HG03565 (cell line): ENCODE results near the gene MRM2.

Experiments used
- ATAC-seq: cut with Tn5 transposase; IDR thresholded peaks from one replicate; pipeline ENCODE4 v1.9.1; 2021; ENCODE audit warnings: mild to moderate bottlenecking, moderate library complexity; ENCODE audit not compliant: unreplicated experiment

Gene MRM2

DNA sequence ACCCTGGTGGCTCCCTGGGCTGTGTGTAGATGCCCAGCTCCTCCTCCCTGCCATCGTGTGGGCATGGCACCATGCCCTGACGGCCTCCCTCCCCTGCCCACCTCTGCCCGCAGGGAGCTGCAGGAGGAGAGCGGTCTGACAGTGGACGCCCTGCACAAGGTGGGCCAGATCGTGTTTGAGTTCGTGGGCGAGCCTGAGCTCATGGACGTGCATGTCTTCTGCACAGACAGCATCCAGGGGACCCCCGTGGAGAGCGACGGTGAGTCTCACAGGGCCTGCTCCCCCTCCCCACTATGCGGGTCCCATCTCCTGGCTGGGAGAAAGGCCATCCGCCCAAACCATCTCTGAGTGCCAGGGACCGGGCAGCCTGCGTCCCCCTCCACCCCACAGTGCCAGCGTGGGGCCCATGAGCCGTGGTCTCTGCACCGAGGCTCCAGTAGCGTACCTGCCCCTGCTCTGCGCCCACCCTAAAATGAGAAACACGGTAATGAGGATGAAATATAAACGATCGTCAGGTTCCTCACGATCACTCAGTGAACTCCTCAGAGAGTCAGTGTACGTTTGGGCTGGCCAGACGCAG lies 7.8 kb upstream of the MRM2 start:
- no peak for ATAC-seq

DNA sequence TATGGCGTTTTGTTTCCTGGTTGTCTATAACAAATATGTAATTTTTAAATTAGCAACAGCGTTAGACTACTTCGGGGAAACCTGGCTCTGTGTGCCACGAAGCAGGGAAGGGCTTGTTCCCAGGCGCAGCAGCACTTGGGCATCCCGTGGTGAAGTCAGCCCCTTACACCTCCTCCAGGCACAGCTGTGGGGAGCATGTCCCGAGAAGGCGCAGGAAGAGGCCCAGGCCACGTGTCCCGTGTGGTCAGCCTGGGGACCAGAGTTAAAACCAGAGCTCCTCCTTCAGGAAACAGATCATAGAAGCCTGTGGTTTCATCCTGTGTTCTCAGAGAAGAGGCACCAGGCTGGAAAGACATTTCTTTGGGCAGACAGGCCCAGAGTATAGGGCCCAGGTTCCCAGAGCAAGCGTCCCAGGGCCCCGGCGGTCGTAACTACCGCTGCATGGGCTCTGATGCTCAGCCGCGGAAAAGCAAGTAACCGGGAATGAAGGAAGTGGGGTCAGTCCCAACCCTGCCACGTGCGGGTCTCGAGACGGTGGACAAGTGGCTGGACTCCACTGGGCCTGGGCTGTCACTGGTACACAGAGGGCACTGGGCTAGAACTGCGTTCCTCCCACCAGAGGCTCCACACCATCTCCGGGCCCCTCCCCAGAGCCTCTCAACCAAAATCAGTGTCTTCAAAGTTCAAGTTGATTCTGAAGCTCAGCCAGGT lies 7.1 kb upstream of the MRM2 start:
- ATAC-seq = no peak

DNA sequence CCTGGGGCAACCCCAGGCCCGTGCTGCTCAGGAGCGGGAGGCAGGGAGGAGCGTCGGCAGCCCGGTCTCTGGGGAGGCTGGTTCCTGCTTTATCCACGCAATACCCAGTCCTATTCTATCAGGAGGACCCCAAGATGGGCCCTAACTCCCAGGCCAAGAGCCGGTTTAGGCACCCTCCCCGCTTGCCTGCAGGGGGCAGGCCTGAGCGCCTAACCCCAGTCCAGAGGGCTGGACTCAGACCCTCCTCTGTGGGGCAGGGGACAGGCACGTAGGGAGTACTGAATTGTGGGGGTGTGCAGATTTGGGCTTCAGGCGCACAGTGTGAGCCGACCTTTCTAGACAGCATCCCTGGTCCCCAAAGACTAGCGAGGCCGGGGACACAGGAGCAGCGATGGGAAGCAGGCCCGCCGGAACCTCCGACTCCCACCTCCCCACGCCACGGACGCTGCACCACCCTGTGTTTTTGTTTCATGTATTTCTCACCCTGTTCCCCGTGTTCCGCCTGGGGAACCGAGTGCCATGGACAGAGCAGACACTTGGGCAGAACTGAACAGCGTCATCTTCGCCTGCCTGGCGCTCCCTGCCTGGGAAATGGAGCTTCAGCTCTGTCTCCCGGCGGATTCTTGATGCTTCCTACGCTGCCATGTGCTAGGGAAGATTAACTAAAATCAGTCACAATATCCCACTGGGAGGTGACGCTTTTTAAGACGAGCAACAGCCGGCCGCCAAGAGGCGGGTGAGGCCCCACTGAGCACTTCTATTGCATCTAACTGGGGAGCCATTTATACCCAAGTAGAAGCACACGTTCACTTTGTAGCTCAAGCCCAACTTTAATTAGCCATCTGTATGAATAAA lies 5.4 kb upstream of the MRM2 start:
- ATAC-seq = no peak

DNA sequence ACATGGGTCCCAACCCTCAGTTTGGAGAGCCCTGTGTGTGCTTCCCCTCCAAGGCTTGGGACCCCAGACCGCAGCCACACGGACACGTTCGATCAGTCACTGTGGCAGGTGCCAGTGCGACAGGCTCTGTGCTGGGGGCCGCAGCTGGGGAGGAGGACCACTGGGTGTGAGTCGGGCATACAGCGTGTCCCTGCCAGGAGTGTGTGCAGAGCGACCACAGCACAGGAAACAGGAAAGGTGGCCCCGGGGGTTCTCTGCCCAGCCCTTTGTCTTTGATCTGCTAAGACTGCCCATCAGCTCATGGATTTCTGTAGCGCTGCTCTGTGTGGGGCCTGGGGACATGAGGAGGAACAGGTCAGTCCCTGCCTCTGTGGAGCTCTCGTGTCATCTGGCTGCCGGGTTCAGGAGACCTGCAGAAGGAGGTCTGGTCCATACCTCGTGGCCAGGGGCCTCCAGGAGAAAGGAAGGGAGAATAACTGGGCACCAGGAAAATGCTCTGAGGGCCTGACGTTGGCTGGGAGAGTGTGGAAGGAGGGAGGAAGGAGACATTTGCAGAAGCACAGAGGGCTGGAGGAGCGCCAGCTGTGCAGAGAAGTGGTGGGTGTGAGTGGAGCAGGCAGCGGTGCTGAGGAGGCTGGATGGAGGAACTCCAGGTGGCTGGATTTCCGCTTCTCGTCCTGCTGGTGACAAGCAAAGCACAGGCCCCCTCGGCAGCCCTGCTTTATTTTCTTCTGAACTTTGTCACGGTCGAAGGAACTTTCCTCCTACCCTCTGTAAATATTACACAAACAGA lies 4.1 kb upstream of the MRM2 start:
- no peak for ATAC-seq

DNA sequence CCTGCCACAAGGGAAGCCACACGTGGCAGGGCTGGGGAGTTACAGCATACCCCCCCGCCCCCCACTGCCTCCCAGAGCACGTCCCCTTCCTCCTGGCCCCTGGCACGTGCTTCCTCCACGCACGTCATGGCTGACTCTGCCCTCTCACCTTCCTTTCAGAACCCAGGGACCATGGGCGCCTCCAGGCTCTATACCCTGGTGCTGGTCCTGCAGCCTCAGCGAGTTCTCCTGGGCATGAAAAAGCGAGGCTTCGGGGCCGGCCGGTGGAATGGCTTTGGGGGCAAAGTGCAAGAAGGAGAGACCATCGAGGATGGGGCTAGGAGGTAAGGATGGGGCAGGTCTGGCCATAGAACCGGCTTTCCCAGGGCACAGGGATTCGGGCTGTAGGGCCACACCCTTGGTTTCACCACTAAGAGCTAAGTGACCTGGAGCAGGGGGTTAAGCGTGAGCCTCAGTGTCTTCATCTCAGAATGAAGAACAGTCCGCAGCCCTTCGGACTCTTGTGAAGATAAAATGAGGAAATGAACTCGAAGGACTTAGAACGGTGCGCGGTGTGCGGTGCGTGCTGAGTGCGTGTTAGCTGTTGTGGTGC lies 2.5 kb upstream of the MRM2 start:
- ATAC-seq = no peak

- no peak for ATAC-seq
These were observed 1.5 kb upstream of the MRM2 start for GRCh38 chr7:2243458-2243857.

DNA sequence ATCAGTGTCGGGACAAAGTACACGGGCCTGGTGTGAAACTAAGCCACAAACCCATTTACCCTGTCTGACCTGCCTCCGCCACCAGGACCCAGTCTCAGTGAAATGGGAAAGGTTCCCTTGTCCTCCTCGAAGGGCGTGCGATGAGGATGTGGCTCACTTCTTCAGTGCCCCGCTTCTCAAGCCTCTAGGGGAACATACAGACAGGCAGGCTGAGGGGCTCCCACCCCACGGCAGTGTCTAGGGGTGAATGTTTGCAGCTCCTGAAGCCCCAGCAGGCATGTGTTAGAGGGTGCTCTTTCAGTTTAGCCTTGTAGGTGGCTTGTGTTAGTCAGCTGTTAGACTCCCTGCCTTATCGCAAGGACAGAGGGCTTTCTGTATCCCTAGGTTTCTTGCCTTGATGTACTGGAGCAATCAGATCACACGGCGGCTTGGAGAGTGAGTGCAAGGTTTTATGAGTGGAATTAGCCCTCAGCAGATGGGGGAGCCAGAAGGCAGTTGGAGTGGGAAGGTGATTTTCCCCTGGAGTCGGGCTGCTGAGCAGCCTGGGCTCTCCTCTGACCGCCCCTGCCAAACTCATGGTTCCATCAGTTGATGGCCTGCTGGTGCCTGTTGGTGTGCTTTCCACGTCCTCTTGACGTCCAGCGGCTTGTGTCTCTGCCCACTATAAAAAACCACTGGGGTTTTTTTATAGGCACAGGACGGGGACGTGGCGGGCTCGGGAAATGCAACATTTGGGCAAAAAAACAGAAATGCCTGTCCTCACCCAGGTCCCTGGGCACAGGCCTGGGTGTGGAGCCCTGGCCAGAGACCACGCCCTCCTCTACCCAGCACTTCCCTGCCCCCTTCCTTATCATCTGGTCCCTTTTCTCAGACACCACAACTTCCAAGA lies 780 bp upstream of the MRM2 start:
- ATAC-seq = no peak

DNA sequence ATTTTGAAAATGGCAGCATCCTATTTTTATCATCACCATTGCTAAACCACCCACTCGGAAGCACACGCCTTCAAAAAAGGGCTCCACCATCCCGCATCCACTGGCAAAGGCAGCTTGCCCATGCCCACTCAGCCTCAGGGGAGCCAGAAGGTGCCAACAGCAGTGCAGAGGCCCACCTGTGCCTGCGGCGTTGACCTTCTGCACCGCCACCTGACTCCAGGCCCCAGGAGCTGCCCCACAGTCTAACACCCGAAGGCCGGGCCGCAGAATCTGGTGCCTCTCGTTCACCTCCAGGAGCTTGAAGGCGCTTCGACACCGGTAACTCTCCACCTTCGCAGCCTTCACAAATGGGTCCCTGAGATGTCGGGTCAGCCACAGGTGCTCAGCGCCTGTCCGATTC lies 2.8 kb downstream of the MRM2 start:
- no peak for ATAC-seq

DNA sequence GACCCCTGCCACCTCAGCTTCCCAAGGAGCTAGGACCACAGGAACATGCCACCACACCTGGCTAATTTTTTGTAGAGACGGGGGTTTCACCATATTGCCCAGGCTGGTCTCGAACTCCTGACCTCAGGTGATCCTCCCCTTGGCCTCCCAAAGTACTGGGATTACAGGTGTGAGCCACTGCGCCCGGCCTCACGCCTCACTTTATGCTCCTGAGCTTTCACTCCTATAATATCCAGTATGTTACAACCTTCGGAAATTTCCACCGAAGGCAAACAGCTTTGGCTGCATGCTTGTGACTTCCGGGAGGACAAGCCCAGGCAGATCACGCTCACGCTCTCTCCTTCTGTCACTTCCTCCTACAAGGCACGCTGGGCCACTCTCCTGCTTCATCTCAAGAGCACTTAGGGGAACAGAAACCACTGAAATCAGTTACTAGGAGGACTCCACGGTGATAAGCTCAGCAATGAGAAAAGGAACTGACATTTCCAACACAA lies 4.8 kb downstream of the MRM2 start:
- peak; percentile 60 for ATAC-seq

DNA sequence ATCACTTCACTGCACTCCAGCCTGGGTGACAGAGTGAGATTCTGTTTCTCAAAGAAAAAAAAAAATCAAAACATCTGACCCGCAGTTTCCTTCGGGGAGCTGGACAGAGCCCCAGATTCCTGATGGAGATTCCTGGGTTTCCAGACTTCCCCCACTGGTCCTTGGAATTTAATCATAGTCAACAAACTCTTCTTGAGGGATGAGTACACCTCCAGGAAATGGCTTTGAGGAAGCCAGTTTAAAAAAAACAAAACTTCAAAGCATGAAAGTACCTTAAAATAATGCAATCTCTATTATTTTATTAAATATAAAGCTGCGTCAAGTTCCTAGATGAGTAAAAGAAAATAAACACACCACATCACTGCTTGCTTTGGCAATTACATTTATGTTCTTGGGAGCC lies 8.1 kb downstream of the MRM2 start:
- no peak for ATAC-seq

- ATAC-seq = peak; percentile 58
These were observed 9.1 kb downstream of the MRM2 start, which contains the start of gene MAD1L1 for GRCh38 chr7:2232766-2233520. Gene MAD1L1 (minus strand): TSS chr7:2232945. CDS start chr7:2230133, 2,812 bp downstream.

DNA sequence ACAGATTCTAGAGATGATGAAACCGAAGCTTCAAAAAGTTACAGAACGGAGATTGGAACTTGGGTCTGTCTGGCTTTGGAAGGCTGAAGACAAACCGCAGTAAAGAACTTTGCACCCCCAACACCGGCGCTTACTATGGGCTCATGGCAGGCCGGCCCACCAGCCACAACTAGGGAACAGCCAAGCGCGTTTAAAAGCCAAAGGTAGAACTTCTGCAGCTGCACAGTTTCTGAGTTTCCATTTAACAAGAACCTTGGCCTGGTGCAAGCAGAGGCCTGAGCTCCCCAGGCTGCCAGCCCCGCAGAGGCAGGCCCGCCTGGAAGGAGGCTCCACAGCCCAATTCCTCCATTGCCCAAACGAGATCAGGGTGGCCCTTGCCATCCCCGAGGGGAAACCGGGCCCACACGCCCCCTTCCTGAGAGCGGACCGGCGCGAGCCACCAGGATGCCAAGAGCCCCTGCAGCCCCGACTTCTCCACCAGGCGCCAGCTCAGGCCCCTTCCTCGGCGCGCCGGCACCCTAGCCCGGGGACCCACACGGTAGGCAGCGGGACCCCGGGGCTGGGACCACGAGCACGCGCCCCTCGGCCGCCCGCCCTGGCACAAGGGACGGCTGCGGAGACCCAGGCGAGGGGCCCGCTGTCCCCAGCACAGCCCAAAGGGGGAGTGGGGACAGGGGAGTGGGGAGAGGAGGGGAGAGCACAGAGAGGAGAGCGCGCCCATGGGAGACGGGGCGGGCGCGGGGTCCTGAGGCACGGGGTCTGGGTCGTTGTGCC lies 9.8 kb downstream of the MRM2 start:
- ATAC-seq = no peak

DNA sequence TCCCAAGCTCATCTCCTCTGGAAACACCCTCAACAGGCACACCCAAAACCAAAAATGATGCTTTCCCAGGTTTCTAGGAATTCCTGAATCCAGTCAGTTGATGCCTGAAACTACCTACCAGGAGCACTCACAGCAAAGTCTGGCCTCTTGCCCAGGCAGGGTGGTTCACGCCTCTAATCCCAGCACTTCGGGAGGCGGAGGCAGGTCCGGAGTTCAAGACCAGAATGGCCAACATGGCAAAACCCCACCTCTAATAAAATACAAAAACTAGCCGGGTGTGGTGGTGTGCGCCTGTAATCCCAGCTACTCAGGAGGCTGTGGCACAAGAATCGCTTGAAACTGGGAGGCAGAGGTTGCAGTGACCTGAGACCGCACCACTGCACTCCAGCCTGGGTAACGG lies 11.1 kb downstream of the MRM2 start:
- ATAC-seq = no peak

DNA sequence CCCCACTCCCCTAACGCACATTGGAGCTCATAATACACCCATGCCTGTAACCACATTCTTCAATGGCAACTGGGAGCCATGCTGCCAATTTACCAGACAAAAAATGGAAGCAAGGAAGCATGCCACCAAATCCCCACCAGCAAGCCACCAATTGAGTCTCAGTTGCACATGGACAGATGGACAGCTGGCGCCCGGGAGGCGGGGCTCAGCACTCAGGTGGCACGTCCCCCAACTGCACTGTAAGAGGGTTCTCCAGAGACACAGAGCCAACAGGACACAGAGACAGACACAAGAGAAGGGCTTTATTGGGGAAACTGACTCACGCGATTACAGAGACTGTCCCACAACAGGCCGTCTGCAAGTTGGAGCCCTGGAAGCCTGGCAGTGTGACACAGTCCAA lies 11.8 kb downstream of the MRM2 start:
- ATAC-seq = no peak

DNA sequence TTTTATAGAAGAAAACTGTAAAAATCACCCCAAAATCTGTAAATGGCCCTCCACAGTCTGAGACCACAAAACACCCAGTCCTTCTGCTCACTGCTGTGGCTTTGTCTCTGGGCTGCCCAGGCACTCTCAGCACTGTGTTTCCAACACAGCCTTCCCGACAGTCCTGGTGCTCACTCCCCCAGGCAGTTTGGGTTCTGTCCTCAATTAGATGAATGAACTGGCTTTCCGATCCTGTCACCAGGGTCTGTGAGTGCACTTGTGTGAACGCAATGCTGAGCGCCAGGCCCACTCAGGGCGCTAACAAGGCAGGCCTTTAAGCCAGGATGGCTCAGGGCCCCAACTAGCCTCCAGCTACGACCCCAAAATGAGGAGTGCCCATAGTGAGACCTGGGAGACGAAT lies 12.5 kb downstream of the MRM2 start:
- ATAC-seq = no peak

GRCh38 chr7:2228921-2229320 lies 13.1 kb downstream of the MRM2 start:
- ATAC-seq = no peak

DNA sequence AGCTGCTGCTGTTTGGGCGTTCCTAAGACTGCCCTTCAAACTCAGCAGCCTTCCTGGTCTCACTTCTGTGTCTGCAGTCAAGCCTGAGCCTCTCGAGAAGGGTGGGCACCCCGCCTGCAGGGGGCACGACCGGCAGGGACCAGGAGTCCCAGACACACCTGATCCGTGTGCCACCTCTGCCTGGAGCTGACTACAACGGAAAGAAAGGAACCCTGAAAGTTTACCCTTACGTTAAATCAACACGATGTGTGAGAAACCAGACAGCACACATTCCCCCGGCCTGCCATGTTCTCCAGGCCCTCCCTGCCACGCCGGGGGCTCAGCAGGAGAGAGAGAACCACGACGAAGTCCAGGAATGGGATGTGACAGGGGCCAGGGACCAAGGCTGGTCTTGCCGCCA lies 14.3 kb downstream of the MRM2 start:
- ATAC-seq = no peak

GRCh38 chr7:2225830-2226229 lies 16.2 kb downstream of the MRM2 start:
- no peak for ATAC-seq
